ENCODE data around the gene CYRIA.

Gene CYRIA

GRCh38 chr2:16624436-16624780 lies 41.2 kb downstream of the CYRIA start:
- TF ChIP-seq CTCF (IDR thresholded peaks at IDR 0.05; ENCODE audit: low read depth, low read length) = no peak
- H3K4me3 ChIP-seq (ENCODE audit: low read depth, low read length) = no peak overlapping the region

- no peak overlapping the region for H3K4me3 ChIP-seq (ENCODE audit: low read depth, low read length)
- TF ChIP-seq CTCF (IDR thresholded peaks at IDR 0.05; ENCODE audit: low read depth, low read length) = no peak
These were observed 41.8 kb downstream of the CYRIA start for GRCh38 chr2:16623564-16624435.

GRCh38 chr2:16623031-16623430 lies 42.6 kb downstream of the CYRIA start:
- TF ChIP-seq CTCF (IDR thresholded peaks at IDR 0.05; ENCODE audit: low read depth, low read length) = no peak
- no peak overlapping the region for H3K4me3 ChIP-seq (ENCODE audit: low read depth, low read length)

- no peak overlapping the region for H3K4me3 ChIP-seq (ENCODE audit: low read depth, low read length)
- no peak for TF ChIP-seq CTCF (IDR thresholded peaks at IDR 0.05; ENCODE audit: low read depth, low read length)
These were observed 43.1 kb downstream of the CYRIA start for GRCh38 chr2:16622399-16622968.

- H3K4me3 ChIP-seq (ENCODE audit: low read depth, low read length) = no peak overlapping the region
These were observed 44.3 kb downstream of the CYRIA start for GRCh38 chr2:16621316-16621715.

GRCh38 chr2:16620590-16620989 lies 45.0 kb downstream of the CYRIA start:
- H3K4me3 ChIP-seq (ENCODE audit: low read depth, low read length) = no peak overlapping the region
- TF ChIP-seq CTCF (IDR thresholded peaks at IDR 0.05; ENCODE audit: low read depth, low read length) = no peak

More at GRCh38 chr2:16621316-16621715, 44.3 kb downstream of the CYRIA start:
- no peak for TF ChIP-seq CTCF (IDR thresholded peaks at IDR 0.05; ENCODE audit: low read depth, low read length)

- no peak overlapping the region for H3K4me3 ChIP-seq (ENCODE audit: low read depth, low read length)
- no peak for TF ChIP-seq CTCF (IDR thresholded peaks at IDR 0.05; ENCODE audit: low read depth, low read length)
These were observed 45.9 kb downstream of the CYRIA start for GRCh38 chr2:16619576-16620245.

Data from WI38 (cell line).